ENCODE results near the gene PHTF2. TPM values are rescaled to one million over a fixed set of nuclear protein-coding genes. Genes with fewer than 3 reads are reported as not detected.

Gene PHTF2
- total RNA-seq, 4 donors from 2014 or later, result 15.1 to 28.8 (median 20.1) TPM

GRCh38 chr7:77855371-77856083, 57.0 kb downstream of the PHTF2 start:
- peaks cover 0 to 4% (median 0%) of the 10 kb centered on the region in 3 donors for H3K4me1 ChIP-seq
- no peaks in the 10 kb centered on the region for H3K27me3 ChIP-seq
- H3K27ac ChIP-seq, result no peak overlapping the region
- WGBS, 2 donors (ENCODE audit: low coverage in 1 of 2), result 96 to 100% methylated on average over 2 to 3 of the region's 7 CpGs
- peaks cover 0 to 11% of the 10 kb centered on the region in 2 donors for H3K36me3 ChIP-seq
- no peaks in the 10 kb centered on the region for H3K9me3 ChIP-seq
- H3K4me3 ChIP-seq, result no peak overlapping the region
- TF ChIP-seq EP300 (IDR thresholded peaks at IDR 0.05) (no peak), CTCF (IDR thresholded peaks at IDR 0.05) (no peak), POLR2AphosphoS5 (IDR thresholded peaks at IDR 0.05) (no peak)
- no peak for ATAC-seq

- H3K4me3 ChIP-seq, result no peak overlapping the region
- peaks cover 0 to 11% of the 10 kb centered on the region in 2 donors for H3K36me3 ChIP-seq
- TF ChIP-seq CTCF (IDR thresholded peaks at IDR 0.05), result no peak
- no peak for TF ChIP-seq POLR2A (IDR thresholded peaks at IDR 0.05)
- TF ChIP-seq EP300 (IDR thresholded peaks at IDR 0.05), result no peak
- TF ChIP-seq POLR2AphosphoS5 (IDR thresholded peaks at IDR 0.05), result no peak
- ATAC-seq, result no peak
- peaks cover 0 to 4% (median 0%) of the 10 kb centered on the region in 3 donors for H3K4me1 ChIP-seq
- H3K27ac ChIP-seq, result no peak overlapping the region
- no peaks in the 10 kb centered on the region for H3K9me3 ChIP-seq
- H3K27me3 ChIP-seq, result no peaks in the 10 kb centered on the region
- WGBS, 2 donors (ENCODE audit: low coverage in 1 of 2), result 61 to 82% methylated on average over 2 of the region's 2 CpGs
Measured at GRCh38 chr7:77858278-77858677, 59.7 kb downstream of the PHTF2 start.

- Histone ChIP-seq H3K36me3 (peaks cover 0 to 9% of the 10 kb centered on the region in 2 donors), H3K27ac (no peak overlapping the region), H3K4me3 (no peak overlapping the region), H3K9me3 (no peaks in the 10 kb centered on the region), H3K27me3 (no peaks in the 10 kb centered on the region), H3K4me1 (peaks cover 0 to 8% (median 0%) of the 10 kb centered on the region in 3 donors)
- TF ChIP-seq POLR2AphosphoS5 (IDR thresholded peaks at IDR 0.05) (no peak), CTCF (IDR thresholded peaks at IDR 0.05) (no peak), POLR2A (IDR thresholded peaks at IDR 0.05) (no peak), EP300 (IDR thresholded peaks at IDR 0.05) (no peak)
- WGBS, 2 donors (ENCODE audit: low coverage in 1 of 2), result 96 to 97% methylated on average over 5 to 7 of the region's 7 CpGs
- ATAC-seq, result no peak
Measured at GRCh38 chr7:77859343-77859742, 60.8 kb downstream of the PHTF2 start.

GRCh38 chr7:77862691-77863090, 64.1 kb downstream of the PHTF2 start:
- TF ChIP-seq EP300 (IDR thresholded peaks at IDR 0.05) (no peak), POLR2A (IDR thresholded peaks at IDR 0.05) (no peak), POLR2AphosphoS5 (IDR thresholded peaks at IDR 0.05) (no peak), CTCF (IDR thresholded peaks at IDR 0.05) (no peak)
- no peak for ATAC-seq
- Histone ChIP-seq H3K4me3 (no peak overlapping the region), H3K27me3 (no peaks in the 10 kb centered on the region), H3K27ac (no peak overlapping the region), H3K4me1 (peaks cover 0 to 33% (median 0%) of the 10 kb centered on the region in 3 donors), H3K9me3 (no peaks in the 10 kb centered on the region), H3K36me3 (no peaks in the 10 kb centered on the region)
- WGBS, 2 donors (ENCODE audit: low coverage in 1 of 2), result 0 to 11% methylated on average over 1 of the region's 1 CpG

- ATAC-seq, result no peak
- WGBS, 2 donors (ENCODE audit: low coverage in 1 of 2), result 86 to 88% methylated on average over 2 of the region's 2 CpGs
- Histone ChIP-seq H3K4me1 (peaks cover 0 to 37% (median 0%) of the 10 kb centered on the region in 3 donors), H3K36me3 (no peaks in the 10 kb centered on the region), H3K27ac (no peak overlapping the region), H3K9me3 (no peaks in the 10 kb centered on the region), H3K27me3 (no peaks in the 10 kb centered on the region), H3K4me3 (no peak overlapping the region)
- TF ChIP-seq CTCF (IDR thresholded peaks at IDR 0.05) (no peak), POLR2A (IDR thresholded peaks at IDR 0.05) (no peak), EP300 (IDR thresholded peaks at IDR 0.05) (no peak), POLR2AphosphoS5 (IDR thresholded peaks at IDR 0.05) (no peak)
Measured at GRCh38 chr7:77863860-77864259, 65.3 kb downstream of the PHTF2 start.
